ENCODE measurements around the gene NDUFA11. TPM values are rescaled to one million over a fixed set of nuclear protein-coding genes. Genes with fewer than 3 reads are reported as not detected.
"Not testable (repeated sequence)": the region's sequence is repeated elsewhere in the genome, so short reads cannot be mapped to it uniquely, and the experiment has no call there.

NDUFA11 gene
- total RNA-seq, 1 donor, result 265 TPM

- no peak within 1 kb of the TSS for H3K27ac ChIP-seq (ENCODE audit: low read depth, low read length)
- H3K9me3 ChIP-seq (ENCODE audit: low read depth, low read length), result no peaks in the 10 kb centered on the region
- peaks cover 30% of the 10 kb centered on the region for H3K27me3 ChIP-seq (ENCODE audit: insufficient read depth, low read length)
- peak; percentile 39 for DNase-seq (ENCODE audit: insufficient read length, low spot score, missing footprints)
- no peaks in the 10 kb centered on the region for H4K20me1 ChIP-seq (ENCODE audit: insufficient read depth, low read length)
- H3K36me3 ChIP-seq (ENCODE audit: insufficient read depth, low read length), result no peaks in the 10 kb centered on the region
- H2AFZ ChIP-seq (ENCODE audit: low read length), result no peak within 1 kb of the TSS
- no peak for TF ChIP-seq CTCF (IDR thresholded peaks at IDR 0.05; ENCODE audit: extremely low read depth, low read depth, low read length)
- H3K4me2 ChIP-seq (ENCODE audit: insufficient read depth, low read length), result no peak within 1 kb of the TSS
- H3K4me3 ChIP-seq (ENCODE audit: insufficient read depth, low read length), result no peak within 1 kb of the TSS
- no peaks in the 10 kb centered on the region for H3K79me2 ChIP-seq (ENCODE audit: insufficient read depth, low read length)
- no peaks in the 10 kb centered on the region for H3K4me1 ChIP-seq (ENCODE audit: insufficient read depth, low read length)
These were observed 52.3 kb downstream of the NDUFA11 start, which contains the start of gene FUT3 for GRCh38 chr19:5851302-5851701. TSS of gene FUT3 (minus strand) at chr19:5851449.

- Histone ChIP-seq H3K4me3 (ENCODE audit: insufficient read depth, low read length) (no peak overlapping the region), H2AFZ (ENCODE audit: low read length) (no peak overlapping the region), H3K4me1 (ENCODE audit: insufficient read depth, low read length) (no peaks in the 10 kb centered on the region), H4K20me1 (ENCODE audit: insufficient read depth, low read length) (no peaks in the 10 kb centered on the region), H3K27ac (ENCODE audit: low read depth, low read length) (no peak overlapping the region), H3K9me3 (ENCODE audit: low read depth, low read length) (no peaks in the 10 kb centered on the region), H3K4me2 (ENCODE audit: insufficient read depth, low read length) (no peak overlapping the region), H3K27me3 (ENCODE audit: insufficient read depth, low read length) (peaks cover 25% of the 10 kb centered on the region), H3K36me3 (ENCODE audit: insufficient read depth, low read length) (no peaks in the 10 kb centered on the region), H3K79me2 (ENCODE audit: insufficient read depth, low read length) (no peaks in the 10 kb centered on the region)
- peak; percentile 91 for DNase-seq (ENCODE audit: insufficient read length, low spot score, missing footprints)
- TF ChIP-seq CTCF (IDR thresholded peaks at IDR 0.05; ENCODE audit: extremely low read depth, low read depth, low read length), result no peak
These were observed 52.8 kb downstream of the NDUFA11 start for GRCh38 chr19:5850743-5851293.

- Histone ChIP-seq H3K4me2 (ENCODE audit: insufficient read depth, low read length) (no peak overlapping the region), H3K9me3 (ENCODE audit: low read depth, low read length) (no peaks in the 10 kb centered on the region), H2AFZ (ENCODE audit: low read length) (no peak overlapping the region), H3K36me3 (ENCODE audit: insufficient read depth, low read length) (no peaks in the 10 kb centered on the region), H4K20me1 (ENCODE audit: insufficient read depth, low read length) (no peaks in the 10 kb centered on the region), H3K4me1 (ENCODE audit: insufficient read depth, low read length) (no peaks in the 10 kb centered on the region), H3K79me2 (ENCODE audit: insufficient read depth, low read length) (no peaks in the 10 kb centered on the region), H3K4me3 (ENCODE audit: insufficient read depth, low read length) (no peak overlapping the region), H3K27me3 (ENCODE audit: insufficient read depth, low read length) (peaks cover 18% of the 10 kb centered on the region), H3K27ac (ENCODE audit: low read depth, low read length) (no peak overlapping the region)
- no peak for DNase-seq (ENCODE audit: insufficient read length, low spot score, missing footprints)
- TF ChIP-seq CTCF (IDR thresholded peaks at IDR 0.05; ENCODE audit: extremely low read depth, low read depth, low read length), result no peak
These were observed 53.4 kb downstream of the NDUFA11 start for GRCh38 chr19:5850189-5850588.

GRCh38 chr19:5848621-5849020 lies 55.0 kb downstream of the NDUFA11 start:
- H2AFZ ChIP-seq (ENCODE audit: low read length); H3K9me3 ChIP-seq (ENCODE audit: low read depth, low read length); H3K27me3 ChIP-seq (ENCODE audit: insufficient read depth, low read length); H3K4me2 ChIP-seq (ENCODE audit: insufficient read depth, low read length); H3K27ac ChIP-seq (ENCODE audit: low read depth, low read length); H3K4me3 ChIP-seq (ENCODE audit: insufficient read depth, low read length); H3K36me3 ChIP-seq (ENCODE audit: insufficient read depth, low read length); DNase-seq (ENCODE audit: insufficient read length, low spot score, missing footprints); H3K4me1 ChIP-seq (ENCODE audit: insufficient read depth, low read length); H3K79me2 ChIP-seq (ENCODE audit: insufficient read depth, low read length); H4K20me1 ChIP-seq (ENCODE audit: insufficient read depth, low read length): not testable (repeated sequence)

- H3K79me2 ChIP-seq (ENCODE audit: insufficient read depth, low read length); H2AFZ ChIP-seq (ENCODE audit: low read length); H3K36me3 ChIP-seq (ENCODE audit: insufficient read depth, low read length); H3K4me2 ChIP-seq (ENCODE audit: insufficient read depth, low read length); H3K9me3 ChIP-seq (ENCODE audit: low read depth, low read length); H4K20me1 ChIP-seq (ENCODE audit: insufficient read depth, low read length); DNase-seq (ENCODE audit: insufficient read length, low spot score, missing footprints); H3K27ac ChIP-seq (ENCODE audit: low read depth, low read length); H3K4me3 ChIP-seq (ENCODE audit: insufficient read depth, low read length); H3K27me3 ChIP-seq (ENCODE audit: insufficient read depth, low read length); H3K4me1 ChIP-seq (ENCODE audit: insufficient read depth, low read length): not testable (repeated sequence)
These were observed 55.7 kb downstream of the NDUFA11 start for GRCh38 chr19:5847846-5848245.

Other genes with a start within 250 kb of the NDUFA11 start
- gene MICOS13, start 223.3 kb downstream of the NDUFA11 start, total RNA-seq, result 21.0 and 25.9 TPM in 2 replicates
- 12.1 and 14.8 TPM in 2 replicates for gene HSD11B1L, start 222.8 kb downstream of the NDUFA11 start, total RNA-seq
- gene RPL36, start 213.5 kb downstream of the NDUFA11 start, total RNA-seq, result 228 and 257 TPM in 2 replicates
- 130 and 163 TPM in 2 replicates for gene LONP1, start 183.6 kb downstream of the NDUFA11 start, total RNA-seq
- gene CATSPERD, start 183.2 kb downstream of the NDUFA11 start, total RNA-seq, result under 0.01 TPM in 2 replicates
- gene PRR22, start 119.0 kb downstream of the NDUFA11 start, total RNA-seq, result 0.29 and 0.36 TPM in 2 replicates
- 21.2 and 30.0 TPM in 2 replicates for gene DUS3L, start 112.6 kb downstream of the NDUFA11 start, total RNA-seq
- gene NRTN, start 98.7 kb downstream of the NDUFA11 start, total RNA-seq, result not detected in 2 replicates
- not detected in 2 replicates for gene FUT6, start 64.1 kb downstream of the NDUFA11 start, total RNA-seq
- gene FUT3, start 52.3 kb downstream of the NDUFA11 start, total RNA-seq, result not detected in 2 replicates
- gene FUT5, start 33.2 kb downstream of the NDUFA11 start, total RNA-seq, result not detected in 2 replicates
- gene VMAC, start 1.1 kb upstream of the NDUFA11 start, total RNA-seq, result 12.3 and 12.7 TPM in 2 replicates
- 10.6 and 18.1 TPM in 2 replicates for gene CAPS, start 10.5 kb upstream of the NDUFA11 start, total RNA-seq
- 40.5 and 42.1 TPM in 2 replicates for gene RANBP3, start 74.3 kb upstream of the NDUFA11 start, total RNA-seq
- gene RFX2, start 206.7 kb upstream of the NDUFA11 start, total RNA-seq, result 3.8 and 6.2 TPM in 2 replicates
- not detected in 2 replicates for gene ACSBG2, start 231.9 kb upstream of the NDUFA11 start, total RNA-seq